ENCODE results near the gene GRM6. TPM values are rescaled to one million over a fixed set of nuclear protein-coding genes. Genes with fewer than 3 reads are reported as not detected.

GRM6 gene
- total RNA-seq, 1 donor from 2014 or later, result not detected

DNA sequence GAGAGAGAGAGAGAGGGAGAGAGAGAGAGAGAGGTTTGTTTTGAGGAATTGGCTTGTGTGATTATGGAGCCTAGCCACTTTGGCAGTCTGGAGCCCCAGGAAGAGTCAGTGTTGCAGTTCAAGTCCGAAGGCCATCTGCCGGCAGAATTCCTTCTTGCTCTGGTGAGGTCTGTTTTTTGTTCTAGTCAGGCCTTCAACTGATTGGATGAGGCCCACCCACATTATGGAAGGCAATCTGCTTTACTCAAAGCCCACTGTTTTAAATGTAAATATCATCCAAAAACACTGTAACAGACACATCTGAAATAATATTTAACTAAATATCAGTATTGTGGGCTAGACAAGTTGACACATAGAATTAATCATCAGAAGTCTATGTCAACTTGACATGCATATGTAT is 11.4 kb upstream of the GRM6 start:
- H3K36me3 Mint-ChIP-seq, result peaks cover 2% of the 10 kb centered on the region
- H3K4me1 Mint-ChIP-seq, result no peaks in the 10 kb centered on the region
- H3K27ac Mint-ChIP-seq, result no peak overlapping the region
- H3K4me3 Mint-ChIP-seq, result no peak overlapping the region
- DNase-seq (ENCODE audit: low spot score in 2 of 2, unreplicated experiment in 2 of 2), result no peak
- H3K9me3 Mint-ChIP-seq, result peaks cover 74% of the 10 kb centered on the region
- TF ChIP-seq CTCF (IDR thresholded peaks at IDR 0.05; ENCODE audit: unreplicated experiment), result no peak
- no peaks in the 10 kb centered on the region for H3K27me3 Mint-ChIP-seq (ENCODE audit: low read depth)

DNA sequence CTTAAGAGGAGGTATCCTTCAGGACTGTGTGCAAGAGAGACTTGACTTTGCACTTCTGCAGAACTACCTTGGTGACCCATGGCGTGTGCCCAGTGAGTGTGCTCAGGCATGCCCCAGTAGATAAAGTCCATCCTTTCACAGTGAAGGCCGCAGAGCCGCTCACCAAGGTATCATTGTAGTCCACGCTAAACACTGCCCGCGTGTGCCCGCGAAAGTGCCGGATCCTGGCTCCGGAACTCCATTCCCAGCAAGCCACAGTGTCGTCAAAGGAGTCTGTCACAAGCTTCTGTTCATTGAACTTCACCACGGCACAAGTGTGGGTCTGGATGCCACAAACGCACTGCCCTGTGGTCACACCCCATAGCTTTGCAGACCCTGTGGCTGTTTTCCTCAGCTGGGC is 3.3 kb upstream of the GRM6 start:
- H3K36me3 Mint-ChIP-seq, result peaks cover 2% of the 10 kb centered on the region
- TF ChIP-seq CTCF (IDR thresholded peaks at IDR 0.05; ENCODE audit: unreplicated experiment), result no peak
- peaks cover 28% of the 10 kb centered on the region for H3K9me3 Mint-ChIP-seq
- H3K27ac Mint-ChIP-seq, result no peak overlapping the region
- no peak for DNase-seq (ENCODE audit: low spot score in 2 of 2, unreplicated experiment in 2 of 2)
- H3K4me1 Mint-ChIP-seq, result no peaks in the 10 kb centered on the region
- H3K27me3 Mint-ChIP-seq (ENCODE audit: low read depth), result peaks cover 43% of the 10 kb centered on the region
- H3K4me3 Mint-ChIP-seq, result no peak overlapping the region

DNA sequence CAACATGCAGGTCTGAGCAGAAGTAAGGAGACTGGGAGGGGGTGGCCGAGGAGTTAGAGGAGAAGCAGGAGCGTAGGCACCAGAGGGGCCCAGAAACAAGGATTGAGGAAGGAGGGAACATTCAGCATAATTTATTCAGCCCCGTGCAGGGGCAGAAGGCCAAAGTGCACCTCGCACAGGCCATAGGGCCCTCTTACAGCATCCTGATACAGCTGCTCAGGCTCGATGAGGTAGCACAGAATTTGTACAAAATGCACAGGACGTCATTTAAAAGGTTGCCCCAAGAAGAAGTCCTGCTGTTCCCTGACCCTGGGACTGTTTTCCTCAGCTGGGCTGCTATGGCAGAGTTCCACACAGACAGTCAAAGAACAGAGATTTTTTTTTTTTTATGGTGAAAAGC is 2.1 kb upstream of the GRM6 start:
- no peak overlapping the region for H3K27ac Mint-ChIP-seq
- H3K4me3 Mint-ChIP-seq, result no peak overlapping the region
- DNase-seq (ENCODE audit: low spot score in 2 of 2, unreplicated experiment in 2 of 2), result no peak
- no peaks in the 10 kb centered on the region for H3K4me1 Mint-ChIP-seq
- peaks cover 2% of the 10 kb centered on the region for H3K36me3 Mint-ChIP-seq
- peaks cover 55% of the 10 kb centered on the region for H3K27me3 Mint-ChIP-seq (ENCODE audit: low read depth)
- H3K9me3 Mint-ChIP-seq, result peaks cover 17% of the 10 kb centered on the region
- no peak for TF ChIP-seq CTCF (IDR thresholded peaks at IDR 0.05; ENCODE audit: unreplicated experiment)

- Mint-ChIP-seq H3K9me3 (peaks cover 14% of the 10 kb centered on the region), H3K27me3 (ENCODE audit: low read depth) (peaks cover 61% of the 10 kb centered on the region), H3K36me3 (peaks cover 2% of the 10 kb centered on the region), H3K4me3 (no peak overlapping the region), H3K27ac (no peak overlapping the region), H3K4me1 (no peaks in the 10 kb centered on the region)
- TF ChIP-seq CTCF (IDR thresholded peaks at IDR 0.05; ENCODE audit: unreplicated experiment), result no peak
- DNase-seq (ENCODE audit: low spot score in 2 of 2, unreplicated experiment in 2 of 2), result no peak
These were observed 1.0 kb upstream of the GRM6 start for GRCh38 chr5:178996156-178996555.

DNA sequence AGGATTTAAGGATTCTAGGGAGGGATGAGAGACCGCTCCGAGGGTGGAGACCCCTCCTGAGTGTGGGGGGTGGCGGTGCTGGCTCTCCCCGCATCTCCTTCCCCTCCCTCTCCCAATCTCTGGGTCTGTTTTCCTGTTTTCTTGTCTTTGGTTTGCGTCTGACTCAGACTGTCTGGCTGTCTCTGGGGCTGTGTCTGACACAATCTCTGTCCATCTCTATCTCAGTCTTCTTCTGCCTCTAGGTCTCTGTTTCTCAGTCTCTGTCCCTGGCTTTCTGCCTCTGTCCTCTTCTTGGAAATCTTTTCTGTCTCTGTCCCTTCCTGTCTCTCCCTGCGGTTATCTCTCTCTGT is 196 bp upstream of the GRM6 start:
- Mint-ChIP-seq H3K4me3 (no peak overlapping the region), H3K27me3 (ENCODE audit: low read depth) (peaks cover 61% of the 10 kb centered on the region), H3K4me1 (no peaks in the 10 kb centered on the region), H3K36me3 (peaks cover 2% of the 10 kb centered on the region), H3K27ac (no peak overlapping the region), H3K9me3 (peaks cover 9% of the 10 kb centered on the region)
- no peak for DNase-seq (ENCODE audit: low spot score in 2 of 2, unreplicated experiment in 2 of 2)
- TF ChIP-seq CTCF (IDR thresholded peaks at IDR 0.05; ENCODE audit: unreplicated experiment), result no peak

GRCh38 chr5:178993955-178994579 is 1.1 kb downstream of the GRM6 start:
- H3K27me3 Mint-ChIP-seq (ENCODE audit: low read depth), result peaks cover 61% of the 10 kb centered on the region
- H3K4me1 Mint-ChIP-seq, result no peaks in the 10 kb centered on the region
- DNase-seq (ENCODE audit: low spot score in 2 of 2, unreplicated experiment in 2 of 2), result no peak
- TF ChIP-seq CTCF (IDR thresholded peaks at IDR 0.05; ENCODE audit: unreplicated experiment), result no peak
- peaks cover 19% of the 10 kb centered on the region for H3K9me3 Mint-ChIP-seq
- no peak overlapping the region for H3K4me3 Mint-ChIP-seq
- H3K27ac Mint-ChIP-seq, result no peak overlapping the region
- peaks cover 4% of the 10 kb centered on the region for H3K36me3 Mint-ChIP-seq
